ENCODE data around the gene DMAC2L.
A peak's percentile ranks its signal among the peaks of the same experiment; 100 is the strongest.

Gene DMAC2L

GRCh38 chr14:50321009-50321660 lies 9.0 kb downstream of the DMAC2L start:
- peak; percentile 39 for DNase-seq (ENCODE audit: low read depth)

DNA sequence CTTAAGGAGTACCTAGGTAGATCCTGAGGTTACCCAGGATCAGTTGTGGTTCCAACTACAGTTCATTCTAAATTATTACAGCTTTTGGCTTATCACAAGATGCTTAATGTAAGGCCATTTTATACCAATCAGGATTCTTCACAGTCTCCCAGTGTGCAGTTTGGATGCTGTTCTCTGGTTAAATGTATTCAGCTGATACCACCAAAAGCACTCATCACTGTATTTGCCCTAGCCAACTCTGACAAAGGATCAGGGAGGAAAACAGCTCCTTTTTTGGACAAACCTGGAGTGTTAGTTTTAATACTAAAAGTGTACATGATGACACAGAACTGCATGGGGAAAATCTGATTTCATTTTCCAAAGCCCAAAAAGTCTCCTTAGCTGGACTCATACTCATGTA lies 19.5 kb downstream of the DMAC2L start:
- DNase-seq (ENCODE audit: low read depth): no peak

DNA sequence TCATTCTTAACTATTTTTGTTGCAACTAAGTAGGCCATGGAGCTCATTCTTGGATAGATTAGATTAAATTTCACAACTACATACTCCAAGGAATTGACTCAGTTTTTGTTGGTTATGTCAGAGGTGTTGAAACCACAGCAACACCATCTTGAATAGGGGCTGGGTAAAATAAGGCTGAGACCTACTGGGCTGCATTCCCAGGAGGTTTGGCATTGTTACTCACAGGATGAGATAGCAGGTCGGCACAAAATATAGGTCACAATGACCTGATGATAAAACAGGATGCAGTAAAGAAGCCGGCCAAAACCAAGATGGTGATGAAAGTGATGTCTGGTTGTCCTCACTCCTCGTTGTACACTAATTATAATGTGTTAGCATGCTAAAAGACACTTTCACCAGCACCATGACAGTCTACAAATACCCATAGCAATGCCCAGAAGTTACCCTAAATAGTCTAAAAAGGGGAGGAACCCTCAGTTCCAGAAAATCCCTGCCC lies 20.9 kb downstream of the DMAC2L start:
- no peak for DNase-seq (ENCODE audit: low read depth)

- no peak for DNase-seq (ENCODE audit: low read depth)
Measured at GRCh38 chr14:50334211-50334610, 22.1 kb downstream of the DMAC2L start.

GRCh38 chr14:50335389-50335788 lies 23.3 kb downstream of the DMAC2L start:
- DNase-seq (ENCODE audit: low read depth): no peak

- no peak for DNase-seq (ENCODE audit: low read depth)
Measured at GRCh38 chr14:50335989-50336824, 24.1 kb downstream of the DMAC2L start.

GRCh38 chr14:50338587-50338986 lies 26.5 kb downstream of the DMAC2L start:
- DNase-seq (ENCODE audit: low read depth): no peak

DNA sequence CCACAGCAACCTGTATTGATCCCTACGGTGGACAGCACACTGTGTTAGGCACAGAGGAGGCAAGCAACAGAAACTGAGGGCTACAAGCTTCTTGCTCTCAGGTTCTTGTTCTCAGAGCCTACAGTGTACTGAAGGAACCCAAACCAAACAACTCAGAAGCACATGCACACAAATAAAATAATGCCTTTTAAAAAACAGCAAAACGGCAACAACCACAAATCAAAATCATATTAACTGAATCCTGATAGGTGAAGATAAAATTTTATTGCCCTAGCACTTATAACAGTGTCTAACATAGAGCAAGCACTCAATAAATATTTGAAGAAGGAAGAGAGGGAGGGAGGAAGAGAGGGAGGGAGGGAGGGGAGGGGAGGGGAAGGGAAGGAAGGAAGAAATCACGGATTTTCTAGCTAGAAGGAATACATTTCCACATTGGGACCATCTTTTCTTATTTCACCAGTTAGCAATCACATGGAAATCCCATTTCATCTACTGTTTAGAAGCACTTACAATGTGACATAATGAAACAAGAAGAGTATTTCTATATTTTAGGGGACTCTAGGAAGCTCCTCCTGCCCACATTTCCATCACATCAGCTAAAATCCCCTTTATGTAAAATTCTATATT lies 27.2 kb downstream of the DMAC2L start:
- no peak for DNase-seq (ENCODE audit: low read depth)

DNA sequence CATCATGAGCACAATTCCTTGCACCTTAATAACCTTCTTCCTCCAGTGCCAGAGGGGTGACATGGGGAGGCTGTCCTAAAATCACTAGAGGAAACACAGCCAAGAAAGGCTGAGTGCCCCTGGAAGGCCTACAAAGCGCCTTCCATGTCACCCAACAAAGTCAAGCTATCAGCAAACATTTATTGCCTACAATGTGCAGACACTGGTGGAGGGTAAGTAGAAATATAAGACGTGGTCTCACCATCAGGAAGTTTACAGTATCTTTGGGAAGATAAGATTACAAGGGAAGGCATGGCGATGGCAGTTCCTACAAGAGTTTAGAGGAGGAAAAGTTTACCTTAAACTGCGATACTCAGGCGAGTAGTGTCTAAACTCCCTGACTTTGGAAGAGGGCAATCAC lies 27.9 kb downstream of the DMAC2L start:
- no peak for DNase-seq (ENCODE audit: low read depth)

DNA sequence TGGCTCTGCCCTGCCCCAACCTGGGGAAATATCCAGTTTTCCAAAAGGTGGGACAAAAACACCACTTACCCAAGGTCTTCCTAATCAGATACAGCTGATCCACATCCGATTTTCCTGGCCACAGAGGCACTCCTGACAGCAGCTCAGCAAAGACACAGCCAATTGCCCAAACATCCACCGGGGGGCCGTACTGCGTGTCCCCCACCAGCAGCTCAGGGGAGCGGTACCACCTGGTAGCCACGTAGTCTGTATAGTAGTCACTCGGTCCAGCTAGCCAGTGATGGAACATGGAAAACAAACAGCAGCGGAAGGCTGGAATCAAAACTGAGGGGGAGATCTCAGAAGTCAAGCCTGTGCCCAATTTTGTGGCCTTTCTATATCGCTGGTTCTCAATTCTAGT lies 28.8 kb downstream of the DMAC2L start:
- no peak for DNase-seq (ENCODE audit: low read depth)

GRCh38 chr14:50342221-50343078 lies 30.3 kb downstream of the DMAC2L start:
- DNase-seq (ENCODE audit: low read depth): no peak

GRCh38 chr14:50343434-50343833 lies 31.3 kb downstream of the DMAC2L start:
- DNase-seq (ENCODE audit: low read depth): no peak

GRCh38 chr14:50344116-50344775 lies 32.1 kb downstream of the DMAC2L start:
- no peak for DNase-seq (ENCODE audit: low read depth)

GRCh38 chr14:50344876-50345563 lies 32.9 kb downstream of the DMAC2L start:
- DNase-seq (ENCODE audit: low read depth): no peak

GRCh38 chr14:50345846-50346422 lies 33.8 kb downstream of the DMAC2L start:
- DNase-seq (ENCODE audit: low read depth): no peak

DNA sequence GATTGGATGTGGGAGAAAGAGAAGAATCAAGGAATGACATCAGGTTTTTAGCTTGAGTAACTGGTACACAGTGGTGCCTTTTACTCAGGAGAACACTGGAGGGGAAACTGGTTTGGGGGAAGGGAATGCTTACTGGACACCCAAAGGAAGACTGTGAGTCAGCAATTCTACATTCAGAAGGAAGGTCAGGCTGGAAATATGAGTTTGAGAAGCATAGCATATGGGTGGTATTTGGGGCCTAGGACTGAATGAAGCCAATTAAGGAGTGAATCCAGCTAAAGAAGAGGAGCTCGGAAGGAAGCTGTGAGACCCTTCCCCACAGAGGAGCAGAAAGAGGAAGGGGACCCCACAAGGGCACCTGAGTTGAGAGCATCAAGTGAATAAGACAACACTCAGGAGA lies 35.4 kb downstream of the DMAC2L start:
- no peak for DNase-seq (ENCODE audit: low read depth)

- DNase-seq (ENCODE audit: low read depth): no peak
Measured at GRCh38 chr14:50348933-50349332, 36.8 kb downstream of the DMAC2L start.

- DNase-seq (ENCODE audit: low read depth): no peak
Measured at GRCh38 chr14:50350975-50351374, 38.9 kb downstream of the DMAC2L start.

- no peak for DNase-seq (ENCODE audit: low read depth)
Measured at GRCh38 chr14:50352584-50352983, 40.5 kb downstream of the DMAC2L start.

GRCh38 chr14:50353126-50353525 lies 41.0 kb downstream of the DMAC2L start:
- no peak for DNase-seq (ENCODE audit: low read depth)
